Psoas muscle (tissue), 8 donors: ENCODE data around the gene PTPRM. TPM values are rescaled to one million over a fixed set of nuclear protein-coding genes. Genes with fewer than 3 reads are reported as not detected.
A peak's percentile ranks its signal among the peaks of the same experiment; 100 is the strongest.
"Not testable (repeated sequence)": the region's sequence is repeated elsewhere in the genome, so short reads cannot be mapped to it uniquely, and the experiment has no call there.

Source experiments
- ATAC-seq, 4 donors: fragments of 200-7000 bp; cut with Tn5 transposase; one replicate each; pipeline ENCODE4 v1.9.1; 2020; ENCODE audit warnings: moderate library complexity in 3 of 4, mild to moderate bottlenecking in 2 of 4
- DNase-seq, 2 donors: peaks; one replicate each; pipeline ENCODE4 v3.0.0-alpha.2; 2020
- H3K27ac ChIP-seq: fragments of 200-600 bp; one replicate; pipeline ENCODE4 v1.8.0; 2022
- H3K27me3 ChIP-seq, 3 donors: fragments of 200-600 bp in 1 of 3; one replicate each; pipeline versions ENCODE4 v1.6.1 to v1.8.0; 2013 to 2022; ENCODE audit warnings: low read length in 2 of 3, mild to moderate bottlenecking in 2 of 3, moderate library complexity in 1 of 3; ENCODE audit not compliant: insufficient read depth in 3 of 3
- H3K36me3 ChIP-seq, 2 donors: fragments of 200-600 bp in 1 of 2; one replicate each; pipeline versions ENCODE4 v1.6.1 to v1.8.0; 2013 to 2022; ENCODE audit warnings: low read depth in 1 of 2, mild to moderate bottlenecking in 1 of 2, moderate library complexity in 1 of 2; ENCODE audit not compliant: insufficient read depth in 1 of 2
- H3K4me1 ChIP-seq: fragments of 200-600 bp; one replicate; pipeline ENCODE4 v1.8.0; 2022
- H3K4me3 ChIP-seq: fragments of 200-600 bp; one replicate; pipeline ENCODE4 v1.8.0; 2022; ENCODE audit warnings: mild to moderate bottlenecking
- H3K9me3 ChIP-seq: fragments of 200-600 bp; one replicate; pipeline ENCODE4 v1.8.0; 2022
- WGBS, 3 donors: extraction: QIAGEN DNeasy Blood & Tissue Kit; methylation state at CpG; one replicate each; pipeline versions ENCODE4 v1.1.6 to v1.1.7; 2013; 5-methylcytosine and 5-hydroxymethylcytosine counted together
- intact Hi-C, 2 donors: fragments of 100-400 bp; cut with DNase I; formaldehyde crosslinking; loops; one replicate each; pipeline versions ENCODE4 v1.11.0 to v1.14.2; 2022
- polyA plus RNA-seq, 3 donors: library from polyadenylated mRNA; stranded (reverse); fragments of 200-250 nt; gene quantifications; one replicate each; pipeline ENCODE4 v1.2.3, GENCODE V29; 2013
- total RNA-seq, 4 donors: library from RNA; stranded (reverse); fragmentation: NEBNext Ultra II Directional in 2 of 4; extraction: Animal tissue kit (Norgen Biotek cat#: 25700) in 2 of 4; gene quantifications; one replicate each; pipeline versions ENCODE4 v1.2.1 to v1.2.4, GENCODE V29; 2021 to 2023
- TF ChIP-seq, protein P1 (sequence below): fragments of 200-600 bp; IDR thresholded peaks from one replicate; pipeline ENCODE4 v1.8.0; 2022; ENCODE audit warnings: antibody characterized with exemption
- donor health status: healthy with polysubstance abuse.
- donor health status: DM: no; HTN: no; CAD: no; lungs with moderate emphysema.
- donor health status: Bipolar disorder and iron deficiency.
- donor health status: healthy.
- donor health status: DM: yes; HTN: yes; CAD: no.
- donor health status: DM: no; HTN: no; CAD: no.
- donor health status: DM: no; HTN: no; CAD: no.
- donor health status: DM: yes; HTN: yes; CAD: no.

PTPRM gene
- total and polyA plus RNA-seq, 7 donors: 27.4 to 78.9 (median 39.0) TPM

DNA sequence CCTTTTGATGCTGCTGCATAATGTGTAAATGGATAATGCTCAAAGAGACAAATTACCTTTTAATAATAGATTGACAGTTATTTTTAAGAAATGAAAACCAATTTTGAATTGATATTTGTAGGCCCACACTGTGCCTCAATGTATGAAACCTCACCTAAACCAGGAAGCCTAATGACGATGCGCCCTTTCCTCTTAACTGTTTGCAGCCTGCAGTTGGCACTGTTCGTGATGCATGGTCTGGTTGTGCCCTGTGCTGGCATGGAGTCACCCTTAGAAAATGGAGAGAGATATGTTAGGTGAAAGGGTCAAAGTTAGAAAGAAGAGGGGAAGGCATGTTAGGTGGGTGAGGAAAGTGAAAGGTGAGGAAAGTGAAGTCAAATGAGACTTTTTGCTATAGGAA lies 390.2 kb downstream of the PTPRM start:
- Histone ChIP-seq H3K9me3 (no peaks in the 10 kb centered on the region), H3K27me3 (no peaks in the 10 kb centered on the region), H3K27ac (no peak overlapping the region), H3K4me3 (no peak overlapping the region), H3K36me3 (no peaks in the 10 kb centered on the region), H3K4me1 (peaks cover 4% of the 10 kb centered on the region)
- TF ChIP-seq, protein P1, sequence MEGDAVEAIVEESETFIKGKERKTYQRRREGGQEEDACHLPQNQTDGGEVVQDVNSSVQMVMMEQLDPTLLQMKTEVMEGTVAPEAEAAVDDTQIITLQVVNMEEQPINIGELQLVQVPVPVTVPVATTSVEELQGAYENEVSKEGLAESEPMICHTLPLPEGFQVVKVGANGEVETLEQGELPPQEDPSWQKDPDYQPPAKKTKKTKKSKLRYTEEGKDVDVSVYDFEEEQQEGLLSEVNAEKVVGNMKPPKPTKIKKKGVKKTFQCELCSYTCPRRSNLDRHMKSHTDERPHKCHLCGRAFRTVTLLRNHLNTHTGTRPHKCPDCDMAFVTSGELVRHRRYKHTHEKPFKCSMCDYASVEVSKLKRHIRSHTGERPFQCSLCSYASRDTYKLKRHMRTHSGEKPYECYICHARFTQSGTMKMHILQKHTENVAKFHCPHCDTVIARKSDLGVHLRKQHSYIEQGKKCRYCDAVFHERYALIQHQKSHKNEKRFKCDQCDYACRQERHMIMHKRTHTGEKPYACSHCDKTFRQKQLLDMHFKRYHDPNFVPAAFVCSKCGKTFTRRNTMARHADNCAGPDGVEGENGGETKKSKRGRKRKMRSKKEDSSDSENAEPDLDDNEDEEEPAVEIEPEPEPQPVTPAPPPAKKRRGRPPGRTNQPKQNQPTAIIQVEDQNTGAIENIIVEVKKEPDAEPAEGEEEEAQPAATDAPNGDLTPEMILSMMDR: no peak
- DNase-seq (no peak), ATAC-seq (no peak)
- WGBS, 3 donors: 81 to 90% (median 87%) methylated on average over 3 of the region's 3 CpGs
- intact Hi-C loops: loop anchor here in 1 of 2 donors (10.0 kb wide), 1 partner anchor 392 kb away; the partner anchor contains the start of gene PTPRM

DNA sequence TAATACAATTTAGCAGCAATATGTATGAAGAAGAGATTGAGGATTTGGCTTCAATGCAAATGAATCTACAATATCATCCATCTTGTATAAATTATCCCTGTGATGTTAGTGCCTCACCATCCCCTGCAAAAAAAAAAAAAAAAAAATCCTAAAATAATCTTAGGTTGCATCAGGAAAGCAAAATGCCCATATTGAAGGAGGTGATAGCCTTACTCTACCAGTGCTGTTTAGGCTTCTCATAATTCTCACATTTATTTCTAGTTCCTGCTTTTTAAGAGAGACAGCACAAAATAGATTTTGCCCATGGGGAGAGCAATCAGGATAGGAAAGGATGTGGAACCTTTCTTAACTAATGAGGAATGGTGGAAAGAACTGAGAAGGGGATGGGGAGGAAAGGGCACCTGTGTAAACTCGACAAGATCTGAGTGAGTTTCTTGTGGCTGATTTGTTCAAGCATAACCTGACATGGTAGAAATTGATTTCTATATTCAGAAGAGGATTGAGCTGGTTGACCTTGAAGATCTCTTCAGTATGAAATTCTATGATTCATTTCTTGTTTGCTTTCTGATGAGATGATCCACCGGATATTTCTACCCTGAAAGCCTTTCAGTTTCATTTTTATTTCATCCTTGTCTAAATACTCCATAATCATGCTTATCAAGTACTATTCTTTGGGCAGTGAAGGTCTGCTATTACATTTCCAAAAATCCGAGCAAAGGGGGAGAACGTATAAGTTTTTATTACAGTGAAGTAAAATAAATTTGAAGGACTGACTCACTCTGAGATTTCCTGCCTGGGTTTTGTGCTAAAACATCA lies 391.2 kb downstream of the PTPRM start:
- intact Hi-C loops: loop anchor here in 1 of 2 donors (10.0 kb wide), 1 partner anchor 393 kb away; the partner anchor contains the start of gene PTPRM
- TF ChIP-seq, protein P1: no peak
- no peak overlapping the region for H3K4me3 ChIP-seq
- H3K4me1 ChIP-seq: peaks cover 8% of the 10 kb centered on the region
- ATAC-seq (no peak), DNase-seq (no peak)
- no peaks in the 10 kb centered on the region for H3K27me3 ChIP-seq
- H3K27ac ChIP-seq: no peak overlapping the region
- H3K36me3 ChIP-seq: no peaks in the 10 kb centered on the region
- no peaks in the 10 kb centered on the region for H3K9me3 ChIP-seq
- 55 to 66% (median 64%) methylated on average over 4 of the region's 4 CpGs for WGBS, 3 donors

DNA sequence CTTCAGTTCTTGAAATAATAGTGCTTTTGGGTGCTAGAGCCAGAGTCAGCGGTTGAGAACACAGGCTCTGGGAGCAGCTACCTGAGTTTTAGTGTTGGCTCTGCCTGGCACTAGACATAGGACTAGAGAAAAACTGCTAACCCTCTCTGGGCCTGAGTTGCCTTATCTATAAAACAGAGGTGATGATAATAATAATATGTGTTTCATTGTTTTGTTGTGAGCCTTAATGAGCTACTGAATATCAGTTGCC lies 391.7 kb downstream of the PTPRM start:
- no peaks in the 10 kb centered on the region for H3K9me3 ChIP-seq
- H3K4me1 ChIP-seq: peaks cover 11% of the 10 kb centered on the region
- H3K4me3 ChIP-seq: no peak overlapping the region
- TF ChIP-seq, protein P1: no peak
- 79 to 91% (median 89%) methylated on average over 1 of the region's 1 CpG for WGBS, 3 donors
- ATAC-seq (no peak), DNase-seq (no peak)
- intact Hi-C loops: loop anchor here in 1 of 2 donors (10.0 kb wide), 1 partner anchor 394 kb away; the partner anchor contains the start of gene PTPRM
- no peaks in the 10 kb centered on the region for H3K27me3 ChIP-seq
- no peaks in the 10 kb centered on the region for H3K36me3 ChIP-seq
- no peak overlapping the region for H3K27ac ChIP-seq

DNA sequence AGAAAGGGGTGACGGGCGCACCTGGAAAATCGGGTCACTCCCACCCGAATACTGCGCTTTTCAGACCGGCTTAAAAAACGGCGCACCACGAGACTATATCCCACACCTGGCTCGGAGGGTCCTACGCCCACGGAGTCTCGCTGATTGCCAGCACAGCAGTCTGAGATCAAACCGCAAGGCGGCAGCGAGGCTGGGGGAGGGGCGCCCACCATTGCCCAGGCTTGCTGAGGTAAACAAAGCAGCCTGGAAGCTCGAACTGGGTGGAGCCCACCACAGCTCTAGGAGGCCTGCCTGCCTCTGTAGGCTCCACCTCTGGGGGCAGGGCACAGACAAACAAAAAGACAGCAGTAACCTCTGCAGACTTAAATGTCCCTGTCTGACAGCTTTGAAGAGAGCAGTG lies 399.6 kb downstream of the PTPRM start:
- ATAC-seq, DNase-seq, H3K36me3 ChIP-seq, intact Hi-C loops, H3K4me3 ChIP-seq, H3K27ac ChIP-seq, H3K9me3 ChIP-seq, H3K27me3 ChIP-seq: not testable (repeated sequence)
- 91% methylated on average over 5 of the region's 18 CpGs; no CpG with 5 or more reads in 2 of the 3 donors for WGBS, 3 donors
- peaks cover 17% of the 10 kb centered on the region for H3K4me1 ChIP-seq

DNA sequence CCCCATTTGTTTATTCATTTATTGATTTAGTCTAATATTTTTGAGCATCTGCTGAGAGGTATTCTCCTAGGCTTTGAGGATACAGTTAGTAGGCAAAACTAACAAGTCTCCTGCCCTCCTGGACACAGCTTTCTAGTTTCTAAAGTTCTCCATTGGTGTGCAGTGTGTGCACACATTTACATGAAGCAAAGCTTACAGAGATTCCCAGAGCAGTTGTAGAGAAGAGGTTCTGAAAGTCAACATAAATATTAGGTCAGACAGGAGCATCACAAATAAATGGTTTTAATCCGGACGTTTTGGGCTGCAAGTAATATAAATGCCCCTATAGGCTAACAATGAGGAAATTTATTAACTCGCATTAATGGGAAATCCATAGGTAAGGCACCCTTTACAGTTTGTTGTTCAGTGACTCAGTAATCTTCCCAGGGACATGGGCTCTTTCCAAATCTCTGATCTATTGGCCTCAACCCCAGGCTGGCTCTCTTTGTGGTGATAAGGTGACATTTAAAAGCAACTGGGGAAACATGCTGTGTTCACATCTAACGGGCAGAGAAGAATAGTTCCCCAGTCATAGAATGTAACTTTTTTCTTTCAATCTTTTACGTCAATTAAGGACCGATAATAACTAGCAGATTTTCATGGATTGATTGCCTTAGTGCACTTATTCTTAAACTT lies 407.2 kb downstream of the PTPRM start:
- H3K27ac ChIP-seq: no peak overlapping the region
- TF ChIP-seq, protein P1: no peak
- H3K9me3 ChIP-seq: no peaks in the 10 kb centered on the region
- H3K27me3 ChIP-seq: no peaks in the 10 kb centered on the region
- peak; percentile 51 to 79 (median 62) for ATAC-seq
- no peak for DNase-seq
- intact Hi-C loops: no loop called here
- no peak overlapping the region for H3K4me3 ChIP-seq
- WGBS, 3 donors: 70 to 77% (median 70%) methylated on average over 6 of the region's 6 CpGs
- peaks cover 8% of the 10 kb centered on the region for H3K4me1 ChIP-seq
- H3K36me3 ChIP-seq: no peaks in the 10 kb centered on the region
